ENCODE data around the gene EFCAB12.
"Not testable (repeated sequence)": the region's sequence is repeated elsewhere in the genome, so short reads cannot be mapped to it uniquely, and the experiment has no call there.

The EFCAB12 gene

GRCh38 chr3:129393760-129394564 lies 34.5 kb downstream of the EFCAB12 start:
- DNase-seq (ENCODE audit: low read depth, low spot score): not testable (repeated sequence)

GRCh38 chr3:129393271-129393670 lies 35.2 kb downstream of the EFCAB12 start:
- no peak for DNase-seq (ENCODE audit: low read depth, low spot score)

- DNase-seq (ENCODE audit: low read depth, low spot score): not testable (repeated sequence)
Observed at GRCh38 chr3:129392106-129392887, 36.1 kb downstream of the EFCAB12 start.

- DNase-seq (ENCODE audit: low read depth, low spot score): not testable (repeated sequence)
Observed at GRCh38 chr3:129391583-129391982, 36.9 kb downstream of the EFCAB12 start.

GRCh38 chr3:129389572-129389937 lies 38.9 kb downstream of the EFCAB12 start:
- no peak for DNase-seq (ENCODE audit: low read depth, low spot score)

- not testable (repeated sequence) for DNase-seq (ENCODE audit: low read depth, low spot score)
Observed at GRCh38 chr3:129388791-129389571, 39.5 kb downstream of the EFCAB12 start.

- DNase-seq (ENCODE audit: low read depth, low spot score): no peak
Observed at GRCh38 chr3:129387487-129387886, 40.9 kb downstream of the EFCAB12 start.

- no peak for DNase-seq (ENCODE audit: low read depth, low spot score)
Observed at GRCh38 chr3:129386984-129387383, 41.5 kb downstream of the EFCAB12 start.

- DNase-seq (ENCODE audit: low read depth, low spot score): not testable (repeated sequence)
Observed at GRCh38 chr3:129385507-129385906, 42.9 kb downstream of the EFCAB12 start.

- no peak for DNase-seq (ENCODE audit: low read depth, low spot score)
Observed at GRCh38 chr3:129384594-129385323, 43.7 kb downstream of the EFCAB12 start.

GRCh38 chr3:129384103-129384502 lies 44.3 kb downstream of the EFCAB12 start:
- DNase-seq (ENCODE audit: low read depth, low spot score): not testable (repeated sequence)

- no peak for DNase-seq (ENCODE audit: low read depth, low spot score)
Observed at GRCh38 chr3:129383292-129383860, 45.1 kb downstream of the EFCAB12 start.

GRCh38 chr3:129382366-129382765 lies 46.1 kb downstream of the EFCAB12 start:
- DNase-seq (ENCODE audit: low read depth, low spot score): no peak

- no peak for DNase-seq (ENCODE audit: low read depth, low spot score)
Observed at GRCh38 chr3:129379582-129380358, 48.7 kb downstream of the EFCAB12 start.

GRCh38 chr3:129378949-129379348 lies 49.5 kb downstream of the EFCAB12 start:
- no peak for DNase-seq (ENCODE audit: low read depth, low spot score)

GRCh38 chr3:129377615-129378014 lies 50.8 kb downstream of the EFCAB12 start:
- no peak for DNase-seq (ENCODE audit: low read depth, low spot score)

- no peak for DNase-seq (ENCODE audit: low read depth, low spot score)
Observed at GRCh38 chr3:129375099-129375498, 53.3 kb downstream of the EFCAB12 start.

GRCh38 chr3:129371041-129371826 lies 57.2 kb downstream of the EFCAB12 start:
- DNase-seq (ENCODE audit: low read depth, low spot score): no peak

- no peak for DNase-seq (ENCODE audit: low read depth, low spot score)
Observed at GRCh38 chr3:129370248-129370964, 58.0 kb downstream of the EFCAB12 start.
